Thyroid gland (tissue), 4 donors: ENCODE measurements around the gene SART1.

ENCODE experiments used
- POLR2A ChIP-seq, 2 donors: fragments of 450-650 bp; IDR thresholded peaks; one replicate each; pipeline ENCODE4 v1.6.1; 2017; ENCODE audit warnings: antibody characterized with exemption in 2 of 2, mild to moderate bottlenecking in 2 of 2, moderate library complexity in 1 of 2
- TF ChIP-seq, protein P1 (sequence below), 6 experiments: fragments of 200-600 bp in 3 of 6; fragments of 450-650 bp in 3 of 6; sonication (generic) in 3 of 6; IDR thresholded peaks; one replicate each; pipeline ENCODE4 v1.5.1; 2016 to 2019; ENCODE audit warnings: antibody characterized with exemption in 6 of 6, mild to moderate bottlenecking in 2 of 6, inconsistent platforms in 1 of 6, moderate library complexity in 1 of 6

GRCh38 chr11:66002648-66003225 lies 41.2 kb downstream of the SART1 start:
- TF ChIP-seq, protein P1, sequence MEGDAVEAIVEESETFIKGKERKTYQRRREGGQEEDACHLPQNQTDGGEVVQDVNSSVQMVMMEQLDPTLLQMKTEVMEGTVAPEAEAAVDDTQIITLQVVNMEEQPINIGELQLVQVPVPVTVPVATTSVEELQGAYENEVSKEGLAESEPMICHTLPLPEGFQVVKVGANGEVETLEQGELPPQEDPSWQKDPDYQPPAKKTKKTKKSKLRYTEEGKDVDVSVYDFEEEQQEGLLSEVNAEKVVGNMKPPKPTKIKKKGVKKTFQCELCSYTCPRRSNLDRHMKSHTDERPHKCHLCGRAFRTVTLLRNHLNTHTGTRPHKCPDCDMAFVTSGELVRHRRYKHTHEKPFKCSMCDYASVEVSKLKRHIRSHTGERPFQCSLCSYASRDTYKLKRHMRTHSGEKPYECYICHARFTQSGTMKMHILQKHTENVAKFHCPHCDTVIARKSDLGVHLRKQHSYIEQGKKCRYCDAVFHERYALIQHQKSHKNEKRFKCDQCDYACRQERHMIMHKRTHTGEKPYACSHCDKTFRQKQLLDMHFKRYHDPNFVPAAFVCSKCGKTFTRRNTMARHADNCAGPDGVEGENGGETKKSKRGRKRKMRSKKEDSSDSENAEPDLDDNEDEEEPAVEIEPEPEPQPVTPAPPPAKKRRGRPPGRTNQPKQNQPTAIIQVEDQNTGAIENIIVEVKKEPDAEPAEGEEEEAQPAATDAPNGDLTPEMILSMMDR (IDR thresholded peaks at IDR 0.05) = peak in 1 of 6 experiments; percentile 17
- peak in 1 of 2 donors; percentile 33 for TF ChIP-seq POLR2A (IDR thresholded peaks at IDR 0.05)
